H1 (cell line): ENCODE data around the gene MRPL11.

Source experiments
- CTCF ChIP-seq, 3 experiments: IDR thresholded peaks; 1 replicate in 2 of 3; 2 replicates in 1 of 3; pipeline versions ENCODE4 v1.5.1 to v1.6.1; 2011; ENCODE audit warnings: low read length in 3 of 3, mild to moderate bottlenecking in 3 of 3, inconsistent platforms in 2 of 3, low read depth in 1 of 3, moderate library complexity in 1 of 3; ENCODE audit not compliant: insufficient read depth in 1 of 3; ENCODE audit errors: control extremely low read depth in 1 of 3
- EZH2 ChIP-seq: fragments of 200-600 bp; sonication (generic); IDR thresholded peaks from 2 replicates; pipeline ENCODE4 v1.7.1; 2012; ENCODE audit warnings: low read depth, mild to moderate bottlenecking, moderate library complexity, low read length, inconsistent platforms; ENCODE audit not compliant: severe bottlenecking
- POLR2A ChIP-seq, 2 experiments: IDR thresholded peaks; 1 replicate in 1 of 2; 2 replicates in 1 of 2; pipeline ENCODE4 v1.6.1; 2011; ENCODE audit warnings: low read depth in 2 of 2, low read length in 2 of 2, mild to moderate bottlenecking in 2 of 2; ENCODE audit errors: control extremely low read depth in 1 of 2
- RFX5 ChIP-seq: IDR thresholded peaks from 2 replicates; pipeline ENCODE4 v1.6.1; 2011; ENCODE audit warnings: low read depth, low read length, improper control_type of control experiment, borderline replicate concordance

- TF ChIP-seq CTCF (IDR thresholded peaks at IDR 0.05; ENCODE audit: control extremely low read depth in 1 of 3, insufficient read depth in 1 of 3, low read depth in 1 of 3, low read length in 3 of 3) (no peak), RFX5 (no peak), POLR2A (IDR thresholded peaks at IDR 0.05; ENCODE audit: control extremely low read depth in 1 of 2, low read depth in 2 of 2, low read length in 2 of 2) (no peak), EZH2 (no peak)
Measured at GRCh38 chr11:66418986-66419308, 19.7 kb downstream of the MRPL11 start.
